HepG2 (cell line): Measurements from ENCODE around the gene MAP2K5. TPM values are rescaled to one million over a fixed set of nuclear protein-coding genes. Genes with fewer than 3 reads are reported as not detected.

Experiments
- BRCA1 ChIP-seq: sonication (generic); formaldehyde crosslinking; IDR thresholded peaks from 2 replicates; pipeline ENCODE4 v1.4.0; 2020; ENCODE audit warnings: missing genetic modification reagents
- CEBPG ChIP-seq: IDR thresholded peaks from 2 replicates; pipeline ENCODE4 v1.6.1; 2016
- DDIT3 ChIP-seq: sonication (generic); formaldehyde crosslinking; IDR thresholded peaks from 2 replicates; pipeline ENCODE4 v1.4.0; 2020; ENCODE audit warnings: mild to moderate bottlenecking, missing genetic modification reagents
- EEA1 ChIP-seq: sonication (generic); formaldehyde crosslinking; IDR thresholded peaks from 2 replicates; pipeline ENCODE4 v1.5.1; 2020; ENCODE audit warnings: mild to moderate bottlenecking, missing genetic modification reagents, borderline replicate concordance
- ERF ChIP-seq: IDR thresholded peaks from 2 replicates; pipeline ENCODE4 v1.6.1; 2018; ENCODE audit warnings: missing biosample characterization, missing genetic modification reagents
- FOSL2 ChIP-seq: sonication (generic); formaldehyde crosslinking; IDR thresholded peaks from 2 replicates; pipeline ENCODE4 v1.4.0; 2020; ENCODE audit warnings: missing genetic modification reagents
- HMG20B ChIP-seq: conservative IDR thresholded peaks from 2 replicates; pipeline ENCODE4 v1.6.1; 2016; ENCODE audit warnings: missing genetic modification reagents, missing compliant biosample characterization
- KDM5B ChIP-seq: sonication (generic); formaldehyde crosslinking; IDR thresholded peaks from 2 replicates; pipeline ENCODE4 v1.4.0; 2020; ENCODE audit warnings: missing genetic modification reagents, mild to moderate bottlenecking, borderline replicate concordance
- MTA1 ChIP-seq: sonication (generic); formaldehyde crosslinking; IDR thresholded peaks from 2 replicates; pipeline ENCODE4 v1.4.0; 2020; ENCODE audit warnings: missing genetic modification reagents, mild to moderate bottlenecking, borderline replicate concordance
- MXD3 ChIP-seq: IDR thresholded peaks from 2 replicates; pipeline ENCODE4 v1.6.1; 2016; ENCODE audit warnings: mild to moderate bottlenecking, missing biosample characterization, missing genetic modification reagents
- MZF1 ChIP-seq: sonication (generic); formaldehyde crosslinking; IDR thresholded peaks from 2 replicates; pipeline ENCODE4 v1.8.1; 2023; ENCODE audit warnings: mild to moderate bottlenecking, missing genetic modification reagents, borderline replicate concordance
- RARG ChIP-seq: sonication (generic); formaldehyde crosslinking; IDR thresholded peaks from 2 replicates; pipeline ENCODE4 v1.4.0; 2020; ENCODE audit warnings: low read depth, mild to moderate bottlenecking, missing genetic modification reagents
- RBFOX2 ChIP-seq: fragments of 200-400 bp; formaldehyde crosslinking; IDR thresholded peaks from 2 replicates; pipeline ENCODE4 v1.6.1; 2017; ENCODE audit warnings: low read depth, mild to moderate bottlenecking, low read length
- SMAD9 ChIP-seq: sonication (generic); formaldehyde crosslinking; IDR thresholded peaks from 2 replicates; pipeline ENCODE4 v1.5.1; 2020; ENCODE audit warnings: mild to moderate bottlenecking, missing genetic modification reagents
- SNAPC2 ChIP-seq: sonication (generic); formaldehyde crosslinking; IDR thresholded peaks from 2 replicates; pipeline ENCODE4 v1.8.1; 2022; ENCODE audit warnings: mild to moderate bottlenecking, missing genetic modification reagents
- ZNF136 ChIP-seq: sonication (generic); formaldehyde crosslinking; IDR thresholded peaks from 2 replicates; pipeline ENCODE4 v1.8.1; 2022; ENCODE audit warnings: low read depth, mild to moderate bottlenecking, moderate library complexity, missing genetic modification reagents
- ZNF230 ChIP-seq: sonication (generic); formaldehyde crosslinking; IDR thresholded peaks from 2 replicates; pipeline ENCODE4 v1.4.0; 2020; ENCODE audit warnings: mild to moderate bottlenecking, missing genetic modification reagents
- ZNF232 ChIP-seq: sonication (generic); formaldehyde crosslinking; IDR thresholded peaks from 2 replicates; pipeline ENCODE4 v1.4.0; 2020; ENCODE audit warnings: missing genetic modification reagents, borderline replicate concordance
- ZNF510 ChIP-seq: sonication (generic); formaldehyde crosslinking; IDR thresholded peaks from 2 replicates; pipeline ENCODE4 v1.4.0; 2020; ENCODE audit warnings: low read depth, mild to moderate bottlenecking, missing genetic modification reagents
- ZNF547 ChIP-seq: sonication (generic); formaldehyde crosslinking; IDR thresholded peaks from 2 replicates; pipeline ENCODE4 v1.5.1; 2020; ENCODE audit warnings: mild to moderate bottlenecking, missing genetic modification reagents
- ZNF7 ChIP-seq: IDR thresholded peaks from 2 replicates; pipeline ENCODE4 v1.6.1; 2016; ENCODE audit warnings: missing biosample characterization, missing genetic modification reagents
- ZNF709 ChIP-seq: sonication (generic); formaldehyde crosslinking; IDR thresholded peaks from 2 replicates; pipeline ENCODE4 v1.5.0; 2020; ENCODE audit warnings: mild to moderate bottlenecking, missing genetic modification reagents
- ZNF766 ChIP-seq: sonication (generic); formaldehyde crosslinking; IDR thresholded peaks from 2 replicates; pipeline ENCODE4 v1.5.0; 2020; ENCODE audit warnings: missing genetic modification reagents, borderline replicate concordance
- ZSCAN12 ChIP-seq: sonication (generic); formaldehyde crosslinking; IDR thresholded peaks from 2 replicates; pipeline ENCODE4 v1.9.0; 2021; ENCODE audit warnings: mild to moderate bottlenecking, missing genetic modification reagents
- ZSCAN30 ChIP-seq: sonication (generic); formaldehyde crosslinking; IDR thresholded peaks from 2 replicates; pipeline ENCODE4 v1.5.0; 2020; ENCODE audit warnings: mild to moderate bottlenecking, missing genetic modification reagents
- polyA plus RNA-seq, 8 experiments: library from polyadenylated mRNA; depleted of rRNA in 3 of 8; stranded (reverse) in 7 of 8; unstranded in 1 of 8; fragments of >200 nt; fragmentation: Illumina TruSeq in 4 of 8; extraction: Trizol in 4 of 8; gene quantifications; 2 replicates each; pipeline versions ENCODE4 v1.2.1 to v1.2.3, GENCODE V29; 2011 to 2016; ENCODE audit warnings: low read depth in 4 of 8, missing spikeins in 1 of 8, mixed read lengths in 1 of 8; ENCODE audit not compliant: insufficient read depth in 1 of 8
- total RNA-seq, 5 experiments: library from RNA; depleted of rRNA; stranded (reverse); fragments of >200 nt; fragmentation: Illumina TruSeq; extraction: Trizol; gene quantifications; 2 replicates each; pipeline ENCODE4 v1.2.3, GENCODE V29; 2016; ENCODE audit warnings: low read depth in 1 of 5
- TF ChIP-seq, protein P1 (sequence below): sonication (generic); formaldehyde crosslinking; IDR thresholded peaks from 2 replicates; pipeline ENCODE4 v1.5.0; 2020; ENCODE audit warnings: missing genetic modification reagents
- TF ChIP-seq, protein P2 (sequence below): sonication (generic); formaldehyde crosslinking; IDR thresholded peaks from 2 replicates; pipeline ENCODE4 v1.4.0; 2020; ENCODE audit warnings: missing genetic modification reagents, borderline replicate concordance

MAP2K5 gene
- total and polyA plus RNA-seq, 2 of the 13 experiments (the other 11 are each of a cell fraction or from before 2014, with no cell fraction given), result 4.0 to 4.3 TPM

- no peak for TF ChIP-seq ZNF547 (CRISPR knock-in tag)
- TF ChIP-seq KDM5B (CRISPR knock-in tag), result peak; percentile 47; the same call in 1 of the 2 replicates
- no peak for TF ChIP-seq EEA1
- no peak for TF ChIP-seq SNAPC2 (CRISPR knock-in tag)
- 0 out of 2 replicates have a peak, but pooled peaks have one; percentile 11 for TF ChIP-seq FOSL2 (CRISPR knock-in tag)
- TF ChIP-seq ZNF766 (CRISPR knock-in tag), result no peak
- TF ChIP-seq ERF, result peak; percentile 53; the same call in 1 of the 2 replicates
- no peak for TF ChIP-seq MTA1 (CRISPR knock-in tag)
- TF ChIP-seq ZSCAN30 (CRISPR knock-in tag), result no peak
- no peak for TF ChIP-seq SMAD9 (CRISPR knock-in tag)
- no peak for TF ChIP-seq BRCA1 (CRISPR knock-in tag)
- TF ChIP-seq CEBPG, result no peak
- TF ChIP-seq RBFOX2, result no peak
- TF ChIP-seq ZNF136, result no peak
- 0 out of 2 replicates have a peak, but pooled peaks have one; percentile 10 for TF ChIP-seq ZNF7 (CRISPR knock-in tag)
- TF ChIP-seq MXD3 (CRISPR knock-in tag), result peak; percentile 80; the same call in 1 of the 2 replicates
- no peak for TF ChIP-seq ZNF709 (CRISPR knock-in tag)
- no peak for TF ChIP-seq ZNF230 (CRISPR knock-in tag)
- TF ChIP-seq RARG (CRISPR knock-in tag), result no peak
- TF ChIP-seq, protein P1, sequence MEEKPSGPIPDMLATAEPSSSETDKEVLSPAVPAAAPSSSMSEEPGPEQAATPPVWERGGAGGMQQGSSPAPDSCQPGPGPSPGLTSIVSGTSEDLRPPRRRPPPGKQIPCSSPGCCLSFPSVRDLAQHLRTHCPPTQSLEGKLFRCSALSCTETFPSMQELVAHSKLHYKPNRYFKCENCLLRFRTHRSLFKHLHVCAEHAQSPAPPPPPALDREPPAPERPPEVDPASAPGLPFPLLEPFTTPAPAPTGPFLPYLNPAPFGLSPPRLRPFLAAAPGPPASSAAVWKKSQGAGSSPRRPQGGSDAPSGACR (CRISPR knock-in tag), result no peak
- no peak for TF ChIP-seq HMG20B (CRISPR knock-in tag)
- TF ChIP-seq, protein P2, sequence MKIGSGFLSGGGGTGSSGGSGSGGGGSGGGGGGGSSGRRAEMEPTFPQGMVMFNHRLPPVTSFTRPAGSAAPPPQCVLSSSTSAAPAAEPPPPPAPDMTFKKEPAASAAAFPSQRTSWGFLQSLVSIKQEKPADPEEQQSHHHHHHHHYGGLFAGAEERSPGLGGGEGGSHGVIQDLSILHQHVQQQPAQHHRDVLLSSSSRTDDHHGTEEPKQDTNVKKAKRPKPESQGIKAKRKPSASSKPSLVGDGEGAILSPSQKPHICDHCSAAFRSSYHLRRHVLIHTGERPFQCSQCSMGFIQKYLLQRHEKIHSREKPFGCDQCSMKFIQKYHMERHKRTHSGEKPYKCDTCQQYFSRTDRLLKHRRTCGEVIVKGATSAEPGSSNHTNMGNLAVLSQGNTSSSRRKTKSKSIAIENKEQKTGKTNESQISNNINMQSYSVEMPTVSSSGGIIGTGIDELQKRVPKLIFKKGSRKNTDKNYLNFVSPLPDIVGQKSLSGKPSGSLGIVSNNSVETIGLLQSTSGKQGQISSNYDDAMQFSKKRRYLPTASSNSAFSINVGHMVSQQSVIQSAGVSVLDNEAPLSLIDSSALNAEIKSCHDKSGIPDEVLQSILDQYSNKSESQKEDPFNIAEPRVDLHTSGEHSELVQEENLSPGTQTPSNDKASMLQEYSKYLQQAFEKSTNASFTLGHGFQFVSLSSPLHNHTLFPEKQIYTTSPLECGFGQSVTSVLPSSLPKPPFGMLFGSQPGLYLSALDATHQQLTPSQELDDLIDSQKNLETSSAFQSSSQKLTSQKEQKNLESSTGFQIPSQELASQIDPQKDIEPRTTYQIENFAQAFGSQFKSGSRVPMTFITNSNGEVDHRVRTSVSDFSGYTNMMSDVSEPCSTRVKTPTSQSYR (CRISPR knock-in tag), result 0 out of 2 replicates have a peak, but pooled peaks have one; percentile 15
- TF ChIP-seq ZSCAN12 (CRISPR knock-in tag), result peak; percentile 69; the same call in 1 of the 2 replicates
- TF ChIP-seq MZF1 (CRISPR knock-in tag), result no peak
- no peak for TF ChIP-seq ZNF510 (CRISPR knock-in tag)
- TF ChIP-seq ZNF232, result peak; percentile 61; the same call in 1 of the 2 replicates
- no peak for TF ChIP-seq DDIT3 (CRISPR knock-in tag)
Observed at GRCh38 chr15:67820992-67821783, 278.7 kb downstream of the MAP2K5 start (continued).
